ENCODE results near the gene HACD1.
A peak's percentile ranks its signal among the peaks of the same experiment; 100 is the strongest.

The HACD1 gene

GRCh38 chr10:17652585-17652984 is 35.4 kb upstream of the HACD1 start:
- Histone ChIP-seq H3K36me3 (ENCODE audit: control insufficient read depth, insufficient read depth, low read length) (peaks cover 61% of the 10 kb centered on the region), H3K9me3 (ENCODE audit: control insufficient read depth, low read length) (peaks cover 13% of the 10 kb centered on the region), H3K4me1 (ENCODE audit: control insufficient read depth, insufficient read depth, low read length, poor library complexity, severe bottlenecking) (peaks cover 19% of the 10 kb centered on the region), H3K4me3 (ENCODE audit: extremely low read depth, insufficient read depth, low read length, poor library complexity, severe bottlenecking) (no peak overlapping the region), H3K27ac (ENCODE audit: low read depth, low read length, severe bottlenecking) (no peak overlapping the region)

- H3K9me3 ChIP-seq (ENCODE audit: control insufficient read depth, low read length) = peaks cover 10% of the 10 kb centered on the region
- no peak overlapping the region for H3K27ac ChIP-seq (ENCODE audit: low read depth, low read length, severe bottlenecking)
- peaks cover 62% of the 10 kb centered on the region for H3K36me3 ChIP-seq (ENCODE audit: control insufficient read depth, insufficient read depth, low read length)
- H3K4me1 ChIP-seq (ENCODE audit: control insufficient read depth, insufficient read depth, low read length, poor library complexity, severe bottlenecking) = peaks cover 13% of the 10 kb centered on the region
- H3K4me3 ChIP-seq (ENCODE audit: extremely low read depth, insufficient read depth, low read length, poor library complexity, severe bottlenecking) = no peak overlapping the region
Observed at GRCh38 chr10:17651896-17652295, 34.7 kb upstream of the HACD1 start.

- Histone ChIP-seq H3K9me3 (ENCODE audit: control insufficient read depth, low read length) (peaks cover 6% of the 10 kb centered on the region), H3K27ac (ENCODE audit: low read depth, low read length, severe bottlenecking) (peak overlapping the region; percentile 26), H3K36me3 (ENCODE audit: control insufficient read depth, insufficient read depth, low read length) (peaks cover 62% of the 10 kb centered on the region), H3K4me3 (ENCODE audit: extremely low read depth, insufficient read depth, low read length, poor library complexity, severe bottlenecking) (no peak overlapping the region), H3K4me1 (ENCODE audit: control insufficient read depth, insufficient read depth, low read length, poor library complexity, severe bottlenecking) (peaks cover 7% of the 10 kb centered on the region)
- 83 to 98% methylated on average over 1 to 7 of the region's 8 CpGs for WGBS, 2 experiments (ENCODE audit: insufficient coverage in 2 of 2)
Observed at GRCh38 chr10:17650416-17650815, 33.2 kb upstream of the HACD1 start.

GRCh38 chr10:17649836-17650235 is 32.7 kb upstream of the HACD1 start:
- Histone ChIP-seq H3K9me3 (ENCODE audit: control insufficient read depth, low read length) (peaks cover 6% of the 10 kb centered on the region), H3K4me3 (ENCODE audit: extremely low read depth, insufficient read depth, low read length, poor library complexity, severe bottlenecking) (no peak overlapping the region), H3K27ac (ENCODE audit: low read depth, low read length, severe bottlenecking) (no peak overlapping the region), H3K4me1 (ENCODE audit: control insufficient read depth, insufficient read depth, low read length, poor library complexity, severe bottlenecking) (peaks cover 5% of the 10 kb centered on the region), H3K36me3 (ENCODE audit: control insufficient read depth, insufficient read depth, low read length) (peaks cover 62% of the 10 kb centered on the region)
- no CpG with 5 or more reads among the region's 2 CpGs for WGBS, 2 experiments (ENCODE audit: insufficient coverage in 2 of 2)

- Histone ChIP-seq H3K4me1 (ENCODE audit: control insufficient read depth, insufficient read depth, low read length, poor library complexity, severe bottlenecking) (peaks cover 5% of the 10 kb centered on the region), H3K36me3 (ENCODE audit: control insufficient read depth, insufficient read depth, low read length) (peaks cover 61% of the 10 kb centered on the region), H3K9me3 (ENCODE audit: control insufficient read depth, low read length) (peaks cover 6% of the 10 kb centered on the region), H3K27ac (ENCODE audit: low read depth, low read length, severe bottlenecking) (no peak overlapping the region), H3K4me3 (ENCODE audit: extremely low read depth, insufficient read depth, low read length, poor library complexity, severe bottlenecking) (no peak overlapping the region)
- WGBS, 2 experiments (ENCODE audit: insufficient coverage in 2 of 2) = 88 to 100% methylated on average over 3 of the region's 4 CpGs
Observed at GRCh38 chr10:17649052-17649451, 31.9 kb upstream of the HACD1 start.

GRCh38 chr10:17648243-17649035 is 31.3 kb upstream of the HACD1 start:
- 97% methylated on average over 6 to 9 of the region's 10 CpGs for WGBS, 2 experiments (ENCODE audit: insufficient coverage in 2 of 2)
- H3K9me3 ChIP-seq (ENCODE audit: control insufficient read depth, low read length) = peaks cover 6% of the 10 kb centered on the region
- H3K4me3 ChIP-seq (ENCODE audit: extremely low read depth, insufficient read depth, low read length, poor library complexity, severe bottlenecking) = no peak overlapping the region
- peaks cover 5% of the 10 kb centered on the region for H3K4me1 ChIP-seq (ENCODE audit: control insufficient read depth, insufficient read depth, low read length, poor library complexity, severe bottlenecking)
- H3K36me3 ChIP-seq (ENCODE audit: control insufficient read depth, insufficient read depth, low read length) = peaks cover 54% of the 10 kb centered on the region
- H3K27ac ChIP-seq (ENCODE audit: low read depth, low read length, severe bottlenecking) = no peak overlapping the region

- no peak overlapping the region for H3K27ac ChIP-seq (ENCODE audit: low read depth, low read length, severe bottlenecking)
- H3K4me3 ChIP-seq (ENCODE audit: extremely low read depth, insufficient read depth, low read length, poor library complexity, severe bottlenecking) = no peak overlapping the region
- WGBS, 2 experiments (ENCODE audit: insufficient coverage in 2 of 2) = no CpG with 5 or more reads among the region's 3 CpGs
Observed at GRCh38 chr10:17647326-17647725, 30.2 kb upstream of the HACD1 start.

GRCh38 chr10:17645621-17646345 is 28.6 kb upstream of the HACD1 start:
- Histone ChIP-seq H3K27ac (ENCODE audit: low read depth, low read length, severe bottlenecking) (no peak overlapping the region), H3K4me1 (ENCODE audit: control insufficient read depth, insufficient read depth, low read length, poor library complexity, severe bottlenecking) (peaks cover 5% of the 10 kb centered on the region), H3K4me3 (ENCODE audit: extremely low read depth, insufficient read depth, low read length, poor library complexity, severe bottlenecking) (peak overlapping the region; percentile 97), H3K36me3 (ENCODE audit: control insufficient read depth, insufficient read depth, low read length) (peaks cover 37% of the 10 kb centered on the region), H3K9me3 (ENCODE audit: control insufficient read depth, low read length) (peaks cover 3% of the 10 kb centered on the region)
- 89 to 94% methylated on average over 3 to 5 of the region's 6 CpGs for WGBS, 2 experiments (ENCODE audit: insufficient coverage in 2 of 2)

More at GRCh38 chr10:17647326-17647725, 30.2 kb upstream of the HACD1 start:
- Histone ChIP-seq H3K4me1 (ENCODE audit: control insufficient read depth, insufficient read depth, low read length, poor library complexity, severe bottlenecking) (peaks cover 5% of the 10 kb centered on the region), H3K36me3 (ENCODE audit: control insufficient read depth, insufficient read depth, low read length) (peaks cover 46% of the 10 kb centered on the region), H3K9me3 (ENCODE audit: control insufficient read depth, low read length) (no peaks in the 10 kb centered on the region)

GRCh38 chr10:17644485-17644943 is 27.3 kb upstream of the HACD1 start:
- 1 to 2% methylated on average over 7 to 9 of the region's 9 CpGs for WGBS, 2 experiments (ENCODE audit: insufficient coverage in 2 of 2)
- peak overlapping the region; percentile 100 for H3K27ac ChIP-seq (ENCODE audit: low read depth, low read length, severe bottlenecking)

GRCh38 chr10:17643755-17644484 is 26.7 kb upstream of the HACD1 start, which contains the start of gene STAM:
Gene STAM (plus strand): TSS chr10:17644151. CDS start chr10:17644340, 189 bp downstream.
- Histone ChIP-seq H3K36me3 (ENCODE audit: control insufficient read depth, insufficient read depth, low read length) (peaks cover 27% of the 10 kb centered on the region), H3K27ac (ENCODE audit: low read depth, low read length, severe bottlenecking) (peak within 1 kb of the TSS; percentile 100), H3K4me3 (ENCODE audit: extremely low read depth, insufficient read depth, low read length, poor library complexity, severe bottlenecking) (peak within 1 kb of the TSS; percentile 97), H3K4me1 (ENCODE audit: control insufficient read depth, insufficient read depth, low read length, poor library complexity, severe bottlenecking) (peaks cover 5% of the 10 kb centered on the region), H3K9me3 (ENCODE audit: control insufficient read depth, low read length) (peaks cover 4% of the 10 kb centered on the region)
- WGBS, 2 experiments (ENCODE audit: insufficient coverage in 2 of 2) = 0% methylated on average over 12 to 17 of the region's 37 CpGs

More at GRCh38 chr10:17644485-17644943, 27.3 kb upstream of the HACD1 start:
- peaks cover 5% of the 10 kb centered on the region for H3K4me1 ChIP-seq (ENCODE audit: control insufficient read depth, insufficient read depth, low read length, poor library complexity, severe bottlenecking)
- H3K9me3 ChIP-seq (ENCODE audit: control insufficient read depth, low read length) = peaks cover 4% of the 10 kb centered on the region
- peak overlapping the region; percentile 97 for H3K4me3 ChIP-seq (ENCODE audit: extremely low read depth, insufficient read depth, low read length, poor library complexity, severe bottlenecking)
- H3K36me3 ChIP-seq (ENCODE audit: control insufficient read depth, insufficient read depth, low read length) = peaks cover 30% of the 10 kb centered on the region

Measured in mesodermal cell (in vitro differentiated cells).